GM19328 (cell line): Measurements from ENCODE around the gene CEP85.
"Not testable (repeated sequence)": the region's sequence is repeated elsewhere in the genome, so short reads cannot be mapped to it uniquely, and the experiment has no call there.

Experiments used
- ATAC-seq: cut with Tn5 transposase; IDR thresholded peaks from one replicate; pipeline ENCODE4 v1.9.1; 2021; ENCODE audit warnings: mild to moderate bottlenecking, moderate library complexity; ENCODE audit not compliant: unreplicated experiment

Gene CEP85

GRCh38 chr1:26220199-26220912, 13.6 kb upstream of the CEP85 start:
- ATAC-seq, result no peak

- no peak for ATAC-seq
These were observed 12.9 kb upstream of the CEP85 start for GRCh38 chr1:26221094-26221493.

- no peak for ATAC-seq
These were observed 9.4 kb upstream of the CEP85 start for GRCh38 chr1:26224606-26225005.

- ATAC-seq, result no peak
These were observed 8.8 kb upstream of the CEP85 start for GRCh38 chr1:26225033-26225831.

GRCh38 chr1:26230682-26231081, 3.3 kb upstream of the CEP85 start:
- not testable (repeated sequence) for ATAC-seq

- ATAC-seq, result no peak
These were observed 807 bp downstream of the CEP85 start for GRCh38 chr1:26234644-26235370.

- no peak for ATAC-seq
These were observed 3.4 kb downstream of the CEP85 start for GRCh38 chr1:26237230-26237966.

GRCh38 chr1:26239936-26240335, 5.9 kb downstream of the CEP85 start:
- ATAC-seq, result no peak

GRCh38 chr1:26252718-26253117, 18.7 kb downstream of the CEP85 start:
- ATAC-seq, result no peak

- ATAC-seq, result no peak
These were observed 20.4 kb downstream of the CEP85 start for GRCh38 chr1:26254404-26254803.

GRCh38 chr1:26257222-26257621, 23.2 kb downstream of the CEP85 start:
- ATAC-seq, result no peak

- no peak for ATAC-seq
These were observed 25.0 kb downstream of the CEP85 start for GRCh38 chr1:26259005-26259404.

- no peak for ATAC-seq
These were observed 25.6 kb downstream of the CEP85 start for GRCh38 chr1:26259578-26259977.

- ATAC-seq, result no peak
These were observed 29.2 kb downstream of the CEP85 start for GRCh38 chr1:26263212-26263611.

- ATAC-seq, result no peak
These were observed 31.4 kb downstream of the CEP85 start for GRCh38 chr1:26265405-26265804.

- ATAC-seq, result no peak
These were observed 34.5 kb downstream of the CEP85 start for GRCh38 chr1:26268290-26269197.

- ATAC-seq, result no peak
These were observed 35.2 kb downstream of the CEP85 start for GRCh38 chr1:26269198-26269550.

GRCh38 chr1:26274801-26275425, 40.9 kb downstream of the CEP85 start:
- ATAC-seq, result no peak

- ATAC-seq, result no peak
These were observed 41.8 kb downstream of the CEP85 start for GRCh38 chr1:26275580-26276431.
